T-helper 1 cell treated with Interleukin-12 subunit alpha and Interleukin-12 subunit beta and Interleukin-4 antibody, amounts not matched to agents 30 μg/mL and 1 μg/mL, for 36 hours (primary cell): ENCODE results near the gene DAP.
"Not testable (repeated sequence)": the region's sequence is repeated elsewhere in the genome, so short reads cannot be mapped to it uniquely, and the experiment has no call there.

Experiments
- H3K27ac Mint-ChIP-seq: one replicate; pipeline ENCODE4 v1.8.0; 2021; ENCODE audit warnings: mild to moderate bottlenecking, mixed read lengths
- H3K27me3 Mint-ChIP-seq: one replicate; pipeline ENCODE4 v1.8.0; 2021; ENCODE audit warnings: low read depth, mixed read lengths
- H3K36me3 Mint-ChIP-seq: one replicate; pipeline ENCODE4 v1.8.0; 2021; ENCODE audit warnings: low read depth, mixed read lengths
- H3K4me1 Mint-ChIP-seq: one replicate; pipeline ENCODE4 v1.8.0; 2021; ENCODE audit warnings: low read depth, mixed read lengths
- H3K4me3 Mint-ChIP-seq: one replicate; pipeline ENCODE4 v1.8.0; 2021; ENCODE audit warnings: mild to moderate bottlenecking, moderate library complexity, mixed read lengths
- H3K9me3 Mint-ChIP-seq: one replicate; pipeline ENCODE4 v1.8.0; 2021; ENCODE audit warnings: mixed read lengths

The DAP gene

GRCh38 chr5:10734037-10734709, 26.9 kb downstream of the DAP start:
- Mint-ChIP-seq H3K9me3 (no peaks in the 10 kb centered on the region), H3K4me3 (no peak overlapping the region), H3K4me1 (peaks cover 4% of the 10 kb centered on the region), H3K36me3 (peaks cover 25% of the 10 kb centered on the region), H3K27me3 (no peaks in the 10 kb centered on the region), H3K27ac (no peak overlapping the region)

GRCh38 chr5:10733426-10733825, 27.6 kb downstream of the DAP start:
- Mint-ChIP-seq H3K9me3 (no peaks in the 10 kb centered on the region), H3K4me3 (no peak overlapping the region), H3K4me1 (peaks cover 4% of the 10 kb centered on the region), H3K36me3 (peaks cover 22% of the 10 kb centered on the region), H3K27ac (no peak overlapping the region), H3K27me3 (no peaks in the 10 kb centered on the region)

GRCh38 chr5:10731913-10732312, 29.1 kb downstream of the DAP start:
- Mint-ChIP-seq H3K4me1 (peaks cover 12% of the 10 kb centered on the region), H3K27ac (no peak overlapping the region), H3K4me3 (no peak overlapping the region), H3K9me3 (no peaks in the 10 kb centered on the region), H3K27me3 (no peaks in the 10 kb centered on the region), H3K36me3 (peaks cover 16% of the 10 kb centered on the region)

GRCh38 chr5:10730043-10730351, 31.0 kb downstream of the DAP start:
- H3K4me1 Mint-ChIP-seq: peaks cover 13% of the 10 kb centered on the region
- H3K36me3 Mint-ChIP-seq: peaks cover 16% of the 10 kb centered on the region
- H3K9me3 Mint-ChIP-seq: no peaks in the 10 kb centered on the region
- H3K27me3 Mint-ChIP-seq: no peaks in the 10 kb centered on the region
- H3K4me3 Mint-ChIP-seq: no peak overlapping the region
- no peak overlapping the region for H3K27ac Mint-ChIP-seq

DNA sequence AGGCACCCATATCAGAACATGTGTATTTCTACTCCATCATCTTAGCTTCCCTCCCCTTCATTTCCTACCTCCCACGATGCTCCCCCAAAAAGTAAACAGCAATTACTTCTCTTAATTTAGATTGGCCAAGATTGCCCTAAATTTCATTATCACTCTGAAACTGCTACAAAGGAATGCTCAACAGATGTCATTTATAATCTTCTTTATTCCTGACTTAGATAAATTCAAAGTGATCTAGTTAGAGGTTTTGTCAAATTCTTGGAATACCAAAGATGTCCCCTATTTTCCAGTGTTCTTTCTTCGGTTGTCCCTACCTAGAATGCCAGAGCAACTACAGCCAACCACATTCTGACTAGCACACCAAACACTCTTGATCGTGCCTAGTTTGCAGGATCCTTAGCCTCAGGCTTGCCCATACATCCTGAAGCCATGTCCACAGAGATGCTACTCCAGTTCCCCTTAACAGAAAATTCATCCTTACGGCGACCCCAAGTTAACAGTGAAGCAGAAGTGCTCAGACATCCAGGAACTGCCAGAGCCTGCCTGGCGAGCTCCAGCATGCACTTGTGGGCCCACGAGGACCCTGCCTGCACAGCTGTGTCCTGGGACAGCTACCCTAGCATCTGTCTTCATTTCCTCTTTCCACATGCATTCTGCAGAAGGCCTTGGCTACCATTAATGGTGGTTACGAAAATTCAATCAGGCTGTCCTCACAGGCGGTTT, 31.6 kb downstream of the DAP start:
- H3K27ac Mint-ChIP-seq: no peak overlapping the region
- no peaks in the 10 kb centered on the region for H3K27me3 Mint-ChIP-seq
- no peak overlapping the region for H3K4me3 Mint-ChIP-seq
- no peaks in the 10 kb centered on the region for H3K9me3 Mint-ChIP-seq
- peaks cover 13% of the 10 kb centered on the region for H3K4me1 Mint-ChIP-seq
- H3K36me3 Mint-ChIP-seq: peaks cover 14% of the 10 kb centered on the region

DNA sequence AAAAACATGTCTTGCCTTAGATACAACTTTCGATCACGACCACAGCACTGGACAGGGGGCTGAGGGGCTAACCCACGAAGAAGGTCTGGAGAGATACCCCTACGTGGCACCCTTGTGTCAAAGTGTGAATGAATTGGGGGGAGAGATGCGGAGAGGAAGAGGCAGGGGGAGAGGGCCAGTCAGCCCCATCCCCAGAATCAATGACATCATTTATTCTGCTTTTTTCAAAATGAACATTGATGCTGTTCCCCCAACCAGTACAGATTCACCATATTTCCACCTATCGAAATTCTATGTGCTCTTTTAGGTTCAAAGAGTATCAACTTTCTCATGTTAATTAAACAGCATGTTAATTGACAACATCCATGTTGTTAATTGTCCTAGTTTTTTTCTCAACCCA, 32.4 kb downstream of the DAP start:
- H3K4me3 Mint-ChIP-seq: no peak overlapping the region
- H3K4me1 Mint-ChIP-seq: peaks cover 13% of the 10 kb centered on the region
- H3K9me3 Mint-ChIP-seq: no peaks in the 10 kb centered on the region
- H3K27me3 Mint-ChIP-seq: no peaks in the 10 kb centered on the region
- H3K36me3 Mint-ChIP-seq: peaks cover 14% of the 10 kb centered on the region
- no peak overlapping the region for H3K27ac Mint-ChIP-seq

DNA sequence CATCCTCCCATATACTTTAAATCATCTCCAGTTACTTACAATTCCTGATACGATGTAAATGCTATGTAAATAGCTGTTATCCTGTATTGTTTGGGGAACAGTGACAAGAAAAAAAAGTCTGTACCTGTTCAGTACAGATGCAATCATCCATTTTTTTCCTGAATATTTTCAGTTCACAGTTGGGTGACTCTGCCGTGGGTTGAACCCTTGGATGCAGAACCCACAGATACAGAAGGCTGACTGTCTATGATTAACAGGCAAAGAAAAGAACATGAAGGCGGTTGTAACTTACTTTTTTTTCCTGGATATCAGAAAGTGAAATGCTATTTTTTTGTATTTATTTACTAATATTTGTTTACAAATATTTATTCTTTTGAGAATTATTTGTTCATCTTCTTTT, 33.2 kb downstream of the DAP start:
- H3K27me3 Mint-ChIP-seq: no peaks in the 10 kb centered on the region
- peaks cover 9% of the 10 kb centered on the region for H3K36me3 Mint-ChIP-seq
- no peak overlapping the region for H3K27ac Mint-ChIP-seq
- peaks cover 11% of the 10 kb centered on the region for H3K4me1 Mint-ChIP-seq
- H3K4me3 Mint-ChIP-seq: no peak overlapping the region
- H3K9me3 Mint-ChIP-seq: no peaks in the 10 kb centered on the region

GRCh38 chr5:10726913-10727517, 34.0 kb downstream of the DAP start:
- Mint-ChIP-seq H3K4me3 (no peak overlapping the region), H3K9me3 (no peaks in the 10 kb centered on the region), H3K36me3 (peaks cover 5% of the 10 kb centered on the region), H3K4me1 (peaks cover 11% of the 10 kb centered on the region), H3K27ac (no peak overlapping the region), H3K27me3 (no peaks in the 10 kb centered on the region)

DNA sequence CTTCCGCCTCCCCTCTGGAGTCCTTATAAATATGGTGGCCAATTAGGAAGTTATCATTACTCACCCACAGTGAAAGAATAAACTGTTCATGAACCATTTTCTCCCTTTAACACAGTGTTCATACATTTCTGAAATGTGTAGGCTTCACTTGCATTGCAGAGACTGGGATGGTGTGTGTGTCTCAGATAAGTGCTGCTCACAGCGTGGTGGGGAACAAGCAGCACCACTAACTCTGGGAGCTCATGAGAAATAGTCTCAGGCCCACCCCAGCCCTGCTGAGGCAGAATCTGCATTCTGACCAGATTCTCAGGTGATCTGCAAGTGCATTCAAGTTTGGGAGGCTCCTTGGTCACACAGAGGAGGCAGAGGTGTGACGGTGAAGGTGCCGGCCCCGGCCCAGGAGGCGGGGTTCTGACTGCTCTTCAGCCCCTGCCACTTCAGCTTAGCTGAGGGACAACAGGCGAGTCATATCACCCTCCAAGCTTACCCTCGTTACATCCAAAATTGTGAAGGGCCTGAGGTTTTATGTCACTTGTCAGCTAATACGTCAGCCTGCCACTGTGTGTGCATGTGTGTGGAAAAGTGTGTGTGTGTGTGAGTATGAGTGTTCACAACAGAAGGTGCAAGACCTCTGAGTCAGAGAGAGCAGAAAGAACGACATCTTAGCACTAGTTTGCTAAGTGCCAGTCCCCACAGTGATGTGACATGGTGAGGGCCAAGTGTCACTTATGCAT, 34.7 kb downstream of the DAP start:
- H3K4me1 Mint-ChIP-seq: peaks cover 11% of the 10 kb centered on the region
- H3K4me3 Mint-ChIP-seq: no peak overlapping the region
- no peak overlapping the region for H3K27ac Mint-ChIP-seq
- H3K36me3 Mint-ChIP-seq: peaks cover 8% of the 10 kb centered on the region
- no peaks in the 10 kb centered on the region for H3K27me3 Mint-ChIP-seq
- no peaks in the 10 kb centered on the region for H3K9me3 Mint-ChIP-seq

DNA sequence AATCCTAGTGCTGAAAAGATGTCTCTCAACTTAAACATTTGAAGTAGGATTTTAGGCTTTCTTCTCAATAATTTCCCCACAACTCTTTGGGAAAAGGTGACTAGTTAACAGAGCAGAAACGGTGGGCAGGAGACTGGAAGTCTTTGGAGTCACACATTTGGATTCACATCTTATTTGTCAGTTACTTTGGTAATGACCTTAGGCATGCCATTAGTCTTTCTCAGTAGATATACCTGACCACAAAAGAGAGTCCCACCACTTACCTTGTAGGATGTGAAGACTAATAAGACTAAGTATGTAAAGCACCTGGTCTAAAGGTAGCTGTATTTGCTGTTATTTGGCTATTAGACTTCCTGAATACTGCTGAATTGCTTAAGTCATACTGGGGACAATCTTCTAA, 35.4 kb downstream of the DAP start:
- Mint-ChIP-seq H3K4me1 (peaks cover 14% of the 10 kb centered on the region), H3K36me3 (peaks cover 12% of the 10 kb centered on the region), H3K27ac (no peak overlapping the region), H3K9me3 (no peaks in the 10 kb centered on the region), H3K27me3 (no peaks in the 10 kb centered on the region), H3K4me3 (no peak overlapping the region)

- Mint-ChIP-seq H3K27me3 (no peaks in the 10 kb centered on the region), H3K4me1 (peaks cover 14% of the 10 kb centered on the region), H3K36me3 (peaks cover 12% of the 10 kb centered on the region)
Measured at GRCh38 chr5:10724781-10725507, 36.1 kb downstream of the DAP start.

DNA sequence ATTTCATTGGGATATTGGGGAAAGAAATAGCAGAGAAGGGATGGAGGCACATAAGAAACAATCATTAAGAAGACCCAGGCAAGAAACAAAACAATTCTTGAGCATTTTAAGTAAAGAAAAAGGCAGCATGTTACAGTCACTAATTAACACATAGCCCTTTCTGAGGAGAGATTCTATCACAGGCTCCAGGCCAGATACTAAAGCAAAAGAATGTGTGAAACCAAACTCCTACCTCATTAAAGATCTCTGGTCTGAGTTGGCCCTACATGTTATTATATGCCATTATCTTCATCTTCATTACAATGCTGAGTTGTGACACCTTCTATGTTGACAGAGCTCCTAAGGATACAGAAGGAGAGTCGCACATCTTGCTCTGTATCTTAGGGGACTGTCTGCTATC, 37.5 kb downstream of the DAP start:
- Mint-ChIP-seq H3K9me3 (no peaks in the 10 kb centered on the region), H3K36me3 (peaks cover 12% of the 10 kb centered on the region)

More at GRCh38 chr5:10724781-10725507, 36.1 kb downstream of the DAP start:
- no peak overlapping the region for H3K27ac Mint-ChIP-seq
- H3K9me3 Mint-ChIP-seq: no peaks in the 10 kb centered on the region
- H3K4me3 Mint-ChIP-seq: no peak overlapping the region

DNA sequence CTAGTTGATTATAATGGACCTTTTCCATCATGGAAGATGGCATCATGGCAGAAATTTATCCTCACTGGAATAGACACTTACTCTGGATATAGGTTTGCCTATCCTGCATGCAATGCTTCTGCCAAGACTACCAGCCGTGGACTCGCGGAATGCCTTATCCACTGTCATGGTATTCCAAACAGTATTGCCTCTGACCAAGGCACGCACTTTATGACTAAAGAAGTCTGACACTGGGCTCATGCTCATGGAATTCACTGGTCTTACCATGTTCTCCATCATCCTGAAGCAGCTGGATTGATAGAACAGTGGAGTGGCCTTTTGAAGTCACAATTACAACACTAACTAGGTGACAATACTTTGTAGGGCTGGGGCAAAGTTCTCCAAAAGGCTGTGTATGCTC, 40.3 kb downstream of the DAP start:
- H3K4me1 Mint-ChIP-seq, H3K9me3 Mint-ChIP-seq, H3K27ac Mint-ChIP-seq, H3K4me3 Mint-ChIP-seq, H3K36me3 Mint-ChIP-seq, H3K27me3 Mint-ChIP-seq: not testable (repeated sequence)

More for the DNA sequence above, 37.5 kb downstream of the DAP start:
- H3K4me1 Mint-ChIP-seq: peaks cover 14% of the 10 kb centered on the region
- H3K27ac Mint-ChIP-seq: no peak overlapping the region
- no peaks in the 10 kb centered on the region for H3K27me3 Mint-ChIP-seq
- H3K4me3 Mint-ChIP-seq: no peak overlapping the region

- no peaks in the 10 kb centered on the region for H3K9me3 Mint-ChIP-seq
- H3K27ac Mint-ChIP-seq: no peak overlapping the region
- H3K27me3 Mint-ChIP-seq: no peaks in the 10 kb centered on the region
- H3K4me3 Mint-ChIP-seq: no peak overlapping the region
- peaks cover 8% of the 10 kb centered on the region for H3K36me3 Mint-ChIP-seq
- peaks cover 3% of the 10 kb centered on the region for H3K4me1 Mint-ChIP-seq
Measured at GRCh38 chr5:10719965-10720364, 41.1 kb downstream of the DAP start.
